ENCODE results near the gene SUPT3H.

Gene SUPT3H

DNA sequence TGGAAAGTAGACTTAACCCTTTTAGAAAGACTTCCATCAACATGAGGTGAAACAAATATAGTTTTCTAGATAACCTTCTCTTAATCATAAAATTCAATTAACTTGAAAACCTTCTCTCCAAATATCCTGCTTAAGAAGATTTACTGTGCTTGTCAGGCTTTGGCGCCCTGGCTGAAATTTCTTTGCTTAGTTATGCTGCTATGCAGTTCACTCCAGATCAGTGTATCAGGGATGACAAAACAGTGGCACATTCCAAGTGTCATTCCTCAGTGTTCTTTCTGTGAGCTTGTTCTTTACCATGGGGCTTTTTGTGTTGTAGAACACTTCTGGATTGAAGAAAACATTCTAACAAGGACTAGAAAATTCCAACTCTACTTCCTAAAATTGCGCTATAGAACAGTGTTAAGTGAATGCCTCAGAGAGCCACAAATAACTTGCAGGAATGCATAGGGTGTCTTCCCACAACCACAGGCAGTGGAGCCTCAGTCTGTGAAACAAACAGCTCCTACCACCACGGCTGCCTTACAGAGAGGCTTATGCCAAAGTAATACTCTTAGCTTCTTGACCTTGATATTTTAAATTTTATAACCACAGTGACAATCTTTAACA, 546.6 kb downstream of the SUPT3H start:
- no peak overlapping the region for H2AK5ac ChIP-seq (ENCODE audit: low read length)
- no peak overlapping the region for H2BK120ac ChIP-seq (ENCODE audit: insufficient read depth, low read length, poor library complexity)
- no peak overlapping the region for H2BK5ac ChIP-seq (ENCODE audit: low read depth, low read length, poor library complexity)
- no peak overlapping the region for H3K4ac ChIP-seq (ENCODE audit: low read depth, low read length)
- H2BK12ac ChIP-seq (ENCODE audit: low read length) = no peak overlapping the region
- peaks cover 0 to 5% of the 10 kb centered on the region in 2 experiments for H3K4me1 ChIP-seq (ENCODE audit: control insufficient read depth in 1 of 2, insufficient read depth in 2 of 2, low read length in 2 of 2)
- H3K9ac ChIP-seq (ENCODE audit: low read length) = no peak overlapping the region
- no peak overlapping the region for H3K4me2 ChIP-seq (ENCODE audit: low read length)
- H3K18ac ChIP-seq (ENCODE audit: low read length) = no peak overlapping the region
- H3K4me3 ChIP-seq (ENCODE audit: low read depth, low read length) = no peak overlapping the region
- H2AFZ ChIP-seq (ENCODE audit: insufficient read depth, low read length, poor library complexity) = no peak overlapping the region
- H3K36me3 ChIP-seq (ENCODE audit: control insufficient read depth in 1 of 2, insufficient read depth in 2 of 2, low read length in 2 of 2) = no peaks in the 10 kb centered on the region
- peak; percentile 40 to 69 for DNase-seq
- H3K9me3 ChIP-seq (ENCODE audit: insufficient read depth, low read depth, low read length) = no peaks in the 10 kb centered on the region
- no CpG with 5 or more reads among the region's 3 CpGs for WGBS (ENCODE audit: extremely low coverage, insufficient coverage, insufficient read length)
- H4K8ac ChIP-seq (ENCODE audit: low read depth, low read length) = no peak overlapping the region
- H4K91ac ChIP-seq (ENCODE audit: low read depth, low read length) = no peak overlapping the region
- peak overlapping the region; percentile 87 for H3K27ac ChIP-seq (ENCODE audit: low read depth, low read length)
- no peaks in the 10 kb centered on the region for H3K79me1 ChIP-seq (ENCODE audit: low read length)
- no peak overlapping the region for H3K14ac ChIP-seq (ENCODE audit: low read length)
- H3K27me3 ChIP-seq (ENCODE audit: insufficient read depth, low read length) = no peaks in the 10 kb centered on the region
- no peak overlapping the region for H3K23ac ChIP-seq (ENCODE audit: low read length)
- no peaks in the 10 kb centered on the region for H3K79me2 ChIP-seq (ENCODE audit: control insufficient read depth, insufficient read depth, low read length, poor library complexity)
- H4K12ac ChIP-seq (ENCODE audit: low read depth, low read length) = no peak overlapping the region

DNA sequence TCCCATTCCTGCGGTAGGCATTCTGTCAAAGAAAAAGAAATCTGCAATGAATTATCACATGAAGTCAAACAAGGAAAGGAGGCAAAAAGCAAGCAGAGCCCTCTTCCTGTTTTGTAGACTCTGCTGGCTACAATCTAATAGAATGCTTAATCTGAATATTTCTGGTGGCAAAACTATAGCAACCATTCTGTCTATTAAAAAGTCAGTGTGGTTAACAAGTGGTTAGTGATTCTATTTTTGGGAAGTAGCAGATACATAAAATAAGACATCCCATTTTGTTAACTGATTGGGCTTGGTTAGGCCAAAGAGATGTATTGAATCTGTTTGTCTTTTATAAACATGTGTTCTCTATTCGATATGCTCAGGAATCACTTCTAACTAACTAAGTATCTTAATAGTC, 547.9 kb downstream of the SUPT3H start:
- Histone ChIP-seq H4K8ac (ENCODE audit: low read depth, low read length) (no peak overlapping the region), H4K12ac (ENCODE audit: low read depth, low read length) (no peak overlapping the region)
- no CpG with 5 or more reads among the region's 2 CpGs for WGBS (ENCODE audit: extremely low coverage, insufficient coverage, insufficient read length)

DNA sequence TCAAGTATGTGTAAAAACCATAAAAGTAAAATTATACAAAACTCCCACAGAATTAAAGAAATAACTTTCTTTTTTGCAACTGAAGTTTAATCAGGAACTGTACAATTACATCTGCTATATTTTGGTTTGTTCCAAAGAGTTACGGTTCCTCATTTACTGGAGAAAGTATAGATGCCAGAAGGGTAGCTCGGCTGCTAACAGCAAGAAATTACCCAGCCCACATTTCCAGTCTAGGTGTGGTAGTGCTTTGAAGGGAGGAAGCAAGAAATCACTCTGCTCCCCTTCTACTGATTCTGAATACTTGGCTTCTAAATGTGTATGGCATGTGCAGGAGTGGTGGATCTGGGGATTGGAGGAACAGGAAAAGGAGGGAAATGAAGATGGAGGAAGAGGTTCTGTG, 549.0 kb downstream of the SUPT3H start:
- Histone ChIP-seq H3K4me2 (ENCODE audit: low read length) (no peak overlapping the region), H3K4ac (ENCODE audit: low read depth, low read length) (no peak overlapping the region)

More for the DNA sequence above, 547.9 kb downstream of the SUPT3H start:
- Histone ChIP-seq H3K79me2 (ENCODE audit: control insufficient read depth, insufficient read depth, low read length, poor library complexity) (no peaks in the 10 kb centered on the region), H3K9me3 (ENCODE audit: insufficient read depth, low read depth, low read length) (no peaks in the 10 kb centered on the region), H3K23ac (ENCODE audit: low read length) (no peak overlapping the region), H3K4me2 (ENCODE audit: low read length) (no peak overlapping the region), H3K14ac (ENCODE audit: low read length) (peak overlapping the region; percentile 25), H3K4me3 (ENCODE audit: low read depth, low read length) (no peak overlapping the region), H2AFZ (ENCODE audit: insufficient read depth, low read length, poor library complexity) (no peak overlapping the region), H3K79me1 (ENCODE audit: low read length) (no peaks in the 10 kb centered on the region), H3K27ac (ENCODE audit: low read depth, low read length) (peak overlapping the region; percentile 26), H2BK5ac (ENCODE audit: low read depth, low read length, poor library complexity) (no peak overlapping the region), H2AK5ac (ENCODE audit: low read length) (no peak overlapping the region), H3K4ac (ENCODE audit: low read depth, low read length) (no peak overlapping the region), H3K4me1 (ENCODE audit: control insufficient read depth in 1 of 2, insufficient read depth in 2 of 2, low read length in 2 of 2) (peaks cover 0 to 5% of the 10 kb centered on the region in 2 experiments), H2BK120ac (ENCODE audit: insufficient read depth, low read length, poor library complexity) (no peak overlapping the region), H4K91ac (ENCODE audit: low read depth, low read length) (no peak overlapping the region), H3K27me3 (ENCODE audit: insufficient read depth, low read length) (no peaks in the 10 kb centered on the region), H3K18ac (ENCODE audit: low read length) (no peak overlapping the region), H3K9ac (ENCODE audit: low read length) (no peak overlapping the region), H3K36me3 (ENCODE audit: control insufficient read depth in 1 of 2, insufficient read depth in 2 of 2, low read length in 2 of 2) (no peaks in the 10 kb centered on the region), H2BK12ac (ENCODE audit: low read length) (peak overlapping the region; percentile 64)
- DNase-seq = no peak

DNA sequence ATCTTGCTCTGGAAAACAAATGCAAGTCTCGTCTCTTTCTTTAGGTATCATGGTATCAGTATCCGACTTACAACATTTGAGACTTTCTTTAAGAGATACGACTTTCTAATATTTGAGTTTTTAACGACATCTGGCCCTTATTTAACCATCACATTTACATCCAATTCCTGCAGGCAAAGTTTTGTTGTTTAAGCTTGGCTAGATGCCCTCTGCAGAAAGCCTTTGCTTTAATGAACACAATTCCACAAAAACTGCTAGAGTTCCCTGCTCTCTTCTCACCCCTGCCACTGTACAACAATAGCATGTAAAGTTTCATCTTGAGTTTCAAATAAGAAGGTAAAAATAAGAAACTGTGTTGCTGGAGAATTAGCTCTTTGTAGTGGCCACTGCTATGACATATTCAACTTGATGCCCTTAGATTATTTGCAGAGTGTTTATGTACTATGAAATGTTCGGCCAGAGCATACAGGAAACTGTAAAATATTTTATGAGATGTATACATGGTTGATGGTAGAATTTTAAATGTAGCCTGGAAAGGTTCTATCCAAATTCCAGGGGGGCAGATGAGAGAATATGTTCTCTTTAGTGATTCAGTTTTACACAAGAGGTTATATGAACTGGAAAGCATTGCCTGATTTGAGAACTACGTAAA, 551.6 kb downstream of the SUPT3H start:
- Histone ChIP-seq H3K9ac (ENCODE audit: low read length) (no peak overlapping the region), H2AFZ (ENCODE audit: insufficient read depth, low read length, poor library complexity) (no peak overlapping the region), H2BK120ac (ENCODE audit: insufficient read depth, low read length, poor library complexity) (no peak overlapping the region), H3K4ac (ENCODE audit: low read depth, low read length) (no peak overlapping the region), H2BK5ac (ENCODE audit: low read depth, low read length, poor library complexity) (no peak overlapping the region), H2BK12ac (ENCODE audit: low read length) (no peak overlapping the region), H3K4me1 (ENCODE audit: control insufficient read depth in 1 of 2, insufficient read depth in 2 of 2, low read length in 2 of 2) (peaks cover 0 to 3% of the 10 kb centered on the region in 2 experiments), H3K27ac (ENCODE audit: low read depth, low read length) (no peak overlapping the region), H3K9me3 (ENCODE audit: insufficient read depth, low read depth, low read length) (no peaks in the 10 kb centered on the region), H3K36me3 (ENCODE audit: control insufficient read depth in 1 of 2, insufficient read depth in 2 of 2, low read length in 2 of 2) (no peaks in the 10 kb centered on the region), H4K91ac (ENCODE audit: low read depth, low read length) (no peak overlapping the region), H3K14ac (ENCODE audit: low read length) (no peak overlapping the region), H2AK5ac (ENCODE audit: low read length) (no peak overlapping the region), H3K18ac (ENCODE audit: low read length) (no peak overlapping the region), H3K4me2 (ENCODE audit: low read length) (no peak overlapping the region), H4K8ac (ENCODE audit: low read depth, low read length) (no peak overlapping the region), H3K4me3 (ENCODE audit: low read depth, low read length) (no peak overlapping the region), H3K27me3 (ENCODE audit: insufficient read depth, low read length) (no peaks in the 10 kb centered on the region), H3K79me1 (ENCODE audit: low read length) (no peaks in the 10 kb centered on the region), H3K23ac (ENCODE audit: low read length) (no peak overlapping the region), H4K12ac (ENCODE audit: low read depth, low read length) (no peak overlapping the region), H3K79me2 (ENCODE audit: control insufficient read depth, insufficient read depth, low read length, poor library complexity) (no peaks in the 10 kb centered on the region)
- no CpG with 5 or more reads among the region's 6 CpGs for WGBS (ENCODE audit: extremely low coverage, insufficient coverage, insufficient read length)
- DNase-seq = no peak

More for the DNA sequence above, 549.0 kb downstream of the SUPT3H start:
- H4K12ac ChIP-seq (ENCODE audit: low read depth, low read length) = no peak overlapping the region
- H3K27me3 ChIP-seq (ENCODE audit: insufficient read depth, low read length) = no peaks in the 10 kb centered on the region
- no peak overlapping the region for H2BK5ac ChIP-seq (ENCODE audit: low read depth, low read length, poor library complexity)
- DNase-seq = no peak
- no peak overlapping the region for H4K8ac ChIP-seq (ENCODE audit: low read depth, low read length)
- WGBS (ENCODE audit: extremely low coverage, insufficient coverage, insufficient read length) = no CpG with 5 or more reads among the region's 2 CpGs
- no peaks in the 10 kb centered on the region for H3K79me1 ChIP-seq (ENCODE audit: low read length)
- H3K4me1 ChIP-seq (ENCODE audit: control insufficient read depth in 1 of 2, insufficient read depth in 2 of 2, low read length in 2 of 2) = peaks cover 0 to 5% of the 10 kb centered on the region in 2 experiments
- no peak overlapping the region for H2AFZ ChIP-seq (ENCODE audit: insufficient read depth, low read length, poor library complexity)
- no peak overlapping the region for H3K4me3 ChIP-seq (ENCODE audit: low read depth, low read length)
- no peak overlapping the region for H3K9ac ChIP-seq (ENCODE audit: low read length)
- no peaks in the 10 kb centered on the region for H3K9me3 ChIP-seq (ENCODE audit: insufficient read depth, low read depth, low read length)
- no peak overlapping the region for H3K27ac ChIP-seq (ENCODE audit: low read depth, low read length)
- H3K14ac ChIP-seq (ENCODE audit: low read length) = no peak overlapping the region
- H2AK5ac ChIP-seq (ENCODE audit: low read length) = no peak overlapping the region
- no peak overlapping the region for H3K18ac ChIP-seq (ENCODE audit: low read length)
- no peak overlapping the region for H2BK12ac ChIP-seq (ENCODE audit: low read length)
- no peak overlapping the region for H3K23ac ChIP-seq (ENCODE audit: low read length)
- no peaks in the 10 kb centered on the region for H3K36me3 ChIP-seq (ENCODE audit: control insufficient read depth in 1 of 2, insufficient read depth in 2 of 2, low read length in 2 of 2)
- H3K79me2 ChIP-seq (ENCODE audit: control insufficient read depth, insufficient read depth, low read length, poor library complexity) = no peaks in the 10 kb centered on the region
- H2BK120ac ChIP-seq (ENCODE audit: insufficient read depth, low read length, poor library complexity) = no peak overlapping the region
- no peak overlapping the region for H4K91ac ChIP-seq (ENCODE audit: low read depth, low read length)

Data from trophoblast cell (in vitro differentiated cells and primary cell).